HepG2 (cell line): ENCODE results near the gene NOP14. TPM values are rescaled to one million over a fixed set of nuclear protein-coding genes. Genes with fewer than 3 reads are reported as not detected.

ENCODE experiments used
- ATAC-seq: fragments of 200-7000 bp; cut with Tn5 transposase; 3 replicates; pipeline ENCODE4 v1.9.1; 2020; ENCODE audit warnings: mild to moderate bottlenecking, moderate library complexity
- BruUV-seq: library from RNA; stranded (reverse); fragments of 400-500 nt; replicated peaks from 2 replicates; lab custom pipeline; 2021; lab: Mats Ljungman, UMichigan
- CTCF ChIA-PET: fragments of 300-600 bp; formaldehyde crosslinking; extraction: SDS; loops from one replicate; lab custom pipeline; 2021; ENCODE audit warnings: low total read pairs, inconsistent platforms, low intra/inter-chr PET ratio; lab: Yijun Ruan, JAX
- POLR2A ChIA-PET: fragments of 350-600 bp; sonication (Branson Sonifier 250); formaldehyde crosslinking; loops from one replicate; lab custom pipeline; 2020; ENCODE audit warnings: antibody characterized with exemption, inconsistent platforms; lab: Yijun Ruan, JAX
- DNase-seq: peaks from one replicate; pipeline ENCODE4 v3.0.0-alpha.2; 2015; ENCODE audit warnings: low spot score
- FAIRE-seq: peaks from 3 replicates; lab custom pipeline; 2011; peaks lifted over from hg19 to GRCh38; lab: Jason Lieb, UNC
- H2AFZ ChIP-seq: one replicate; pipeline ENCODE4 v1.6.1; 2011; ENCODE audit warnings: low read length, inconsistent platforms
- H3K27ac ChIP-seq: fragments of 300-600 bp; 3 replicates; pipeline ENCODE4 v1.8.0; 2011; ENCODE audit warnings: mixed run types, mild to moderate bottlenecking, mixed read lengths, low read length, inconsistent platforms; ENCODE audit not compliant: insufficient read depth; ENCODE audit errors: extremely low read length
- H3K27me3 ChIP-seq, 2 experiments: fragments of 200-600 bp in 1 of 2; 2 replicates in 1 of 2; 3 replicates in 1 of 2; pipeline versions ENCODE4 v1.6.0 to v1.8.0; 2011; ENCODE audit warnings: low read length in 2 of 2, mild to moderate bottlenecking in 2 of 2, moderate library complexity in 2 of 2, inconsistent platforms in 1 of 2; ENCODE audit not compliant: insufficient read depth in 2 of 2, control insufficient read depth in 1 of 2
- H3K36me3 ChIP-seq, 2 experiments: fragments of 200-600 bp in 1 of 2; replicated peaks in 1 of 2; 2 replicates in 1 of 2; 3 replicates in 1 of 2; pipeline versions ENCODE4 v1.5.1 to v1.8.0; 2011; ENCODE audit warnings: low read length in 2 of 2, inconsistent platforms in 1 of 2; ENCODE audit not compliant: insufficient read depth in 2 of 2, control insufficient read depth in 1 of 2
- H3K4me1 ChIP-seq: 2 replicates; pipeline ENCODE4 v1.5.1; 2012; ENCODE audit warnings: low read length, inconsistent platforms; ENCODE audit not compliant: insufficient read depth
- H3K4me2 ChIP-seq: 2 replicates; pipeline ENCODE4 v1.6.0; 2011; ENCODE audit warnings: low read depth, low read length, inconsistent platforms
- H3K4me3 ChIP-seq, 3 experiments: fragments of 200-600 bp in 1 of 3; sonication (generic), shearing (Covaris generic) in 1 of 3; replicated peaks in 1 of 3; 2 replicates each; pipeline ENCODE4 v1.5.1; 2011 to 2016; ENCODE audit warnings: low read length in 3 of 3, inconsistent platforms in 2 of 3, low read depth in 2 of 3, mild to moderate bottlenecking in 2 of 3, control low read depth in 1 of 3, mixed read lengths in 1 of 3; ENCODE audit not compliant: insufficient read depth in 1 of 3
- H3K79me2 ChIP-seq: one replicate; pipeline ENCODE4 v1.6.1; 2011; ENCODE audit warnings: low read length, inconsistent platforms; ENCODE audit not compliant: insufficient read depth
- H3K9ac ChIP-seq: 2 replicates; pipeline ENCODE4 v1.6.0; 2011; ENCODE audit warnings: mild to moderate bottlenecking, low read depth, low read length, inconsistent platforms; ENCODE audit not compliant: insufficient read depth
- H3K9me3 ChIP-seq: 2 replicates; pipeline ENCODE4 v1.5.1; 2012; ENCODE audit warnings: mild to moderate bottlenecking, low read length
- H4K20me1 ChIP-seq: 2 replicates; pipeline ENCODE4 v1.6.0; 2011; ENCODE audit warnings: inconsistent platforms, mild to moderate bottlenecking, low read length, moderate library complexity; ENCODE audit not compliant: insufficient read depth
- DNMT1 ChIP-seq: sonication (generic); formaldehyde crosslinking; IDR thresholded peaks from 2 replicates; pipeline ENCODE4 v1.5.1; 2020; ENCODE audit warnings: mild to moderate bottlenecking, missing genetic modification reagents
- GFI1 ChIP-seq: sonication (generic); formaldehyde crosslinking; IDR thresholded peaks from 2 replicates; pipeline ENCODE4 v1.5.0; 2020; ENCODE audit warnings: missing genetic modification reagents, mild to moderate bottlenecking, borderline replicate concordance
- HHEX ChIP-seq: IDR thresholded peaks from 2 replicates; pipeline ENCODE4 v1.6.1; 2016; ENCODE audit warnings: control low read depth
- HMGA1 ChIP-seq: sonication (generic); formaldehyde crosslinking; conservative IDR thresholded peaks from 2 replicates; pipeline ENCODE4 v1.4.0; 2020; ENCODE audit warnings: missing genetic modification reagents
- MIXL1 ChIP-seq: IDR thresholded peaks from 2 replicates; pipeline ENCODE4 v1.6.1; 2016
- MTF1 ChIP-seq: sonication (generic); formaldehyde crosslinking; IDR thresholded peaks from 2 replicates; pipeline ENCODE4 v1.5.0; 2020; ENCODE audit warnings: missing genetic modification reagents
- NAIF1 ChIP-seq: sonication (generic); formaldehyde crosslinking; IDR thresholded peaks from 2 replicates; pipeline ENCODE4 v1.5.0; 2020; ENCODE audit warnings: mild to moderate bottlenecking, missing genetic modification reagents, borderline replicate concordance
- POLR2A ChIP-seq, 2 experiments: IDR thresholded peaks; 2 replicates each; pipeline ENCODE4 v1.6.1; 2011; ENCODE audit warnings: low read depth in 2 of 2, low read length in 2 of 2, mild to moderate bottlenecking in 1 of 2, moderate library complexity in 1 of 2; ENCODE audit not compliant: insufficient read depth in 1 of 2
- RBAK ChIP-seq: sonication (generic); formaldehyde crosslinking; IDR thresholded peaks from 2 replicates; pipeline ENCODE4 v1.5.1; 2020; ENCODE audit warnings: mild to moderate bottlenecking, missing genetic modification reagents
- SMAD3 ChIP-seq: sonication (generic); formaldehyde crosslinking; IDR thresholded peaks from 2 replicates; pipeline ENCODE4 v1.4.0; 2020; ENCODE audit warnings: missing genetic modification reagents
- ZNF17 ChIP-seq: sonication (generic); formaldehyde crosslinking; IDR thresholded peaks from 2 replicates; pipeline ENCODE4 v1.5.0; 2020; ENCODE audit warnings: mild to moderate bottlenecking, missing genetic modification reagents
- ZNF441 ChIP-seq: sonication (generic); formaldehyde crosslinking; IDR thresholded peaks from 2 replicates; pipeline ENCODE4 v1.7.0; 2021; ENCODE audit warnings: missing genetic modification reagents, borderline replicate concordance
- ZNF615 ChIP-seq: sonication (generic); formaldehyde crosslinking; IDR thresholded peaks from 2 replicates; pipeline ENCODE4 v1.5.0; 2020; ENCODE audit warnings: mild to moderate bottlenecking, missing genetic modification reagents, borderline replicate concordance
- ZSCAN30 ChIP-seq: sonication (generic); formaldehyde crosslinking; IDR thresholded peaks from 2 replicates; pipeline ENCODE4 v1.5.0; 2020; ENCODE audit warnings: mild to moderate bottlenecking, missing genetic modification reagents
- WGBS: methylation state at CpG from one replicate; pipeline ENCODE4 v1.1.6; 2017; ENCODE audit warnings: low lambda C conversion rate; 5-methylcytosine and 5-hydroxymethylcytosine counted together
- in situ Hi-C: cut with HindIII; loops from 2 replicates; pipeline ENCODE4 v1.10.0; 2017; ENCODE audit warnings: low pct_unique_long_range_greater_than_20kb; ENCODE audit not compliant: extremely low pct_ligation_motif_present
- intact Hi-C: fragments of 100-400 bp; cut with micrococcal nuclease; formaldehyde crosslinking; loops from one replicate; pipeline ENCODE4 v1.10.0; 2022; ENCODE audit not compliant: unreplicated experiment
- polyA plus RNA-seq, 8 experiments: library from polyadenylated mRNA; depleted of rRNA in 3 of 8; stranded (reverse) in 7 of 8; unstranded in 1 of 8; fragments of >200 nt; fragmentation: Illumina TruSeq in 4 of 8; extraction: Trizol in 4 of 8; gene quantifications; 2 replicates each; pipeline versions ENCODE4 v1.2.1 to v1.2.3, GENCODE V29; 2011 to 2016; ENCODE audit warnings: low read depth in 4 of 8, missing spikeins in 1 of 8, mixed read lengths in 1 of 8; ENCODE audit not compliant: insufficient read depth in 1 of 8
- total RNA-seq, 5 experiments: library from RNA; depleted of rRNA; stranded (reverse); fragments of >200 nt; fragmentation: Illumina TruSeq; extraction: Trizol; gene quantifications; 2 replicates each; pipeline ENCODE4 v1.2.3, GENCODE V29; 2016; ENCODE audit warnings: low read depth in 1 of 5
- TF ChIP-seq, protein P1 (sequence below): sonication (generic); formaldehyde crosslinking; conservative IDR thresholded peaks from 2 replicates; pipeline ENCODE4 v1.4.0; 2020; ENCODE audit warnings: missing genetic modification reagents
- TF ChIP-seq, protein P2 (sequence below): sonication (generic); formaldehyde crosslinking; IDR thresholded peaks from 2 replicates; pipeline ENCODE4 v1.4.0; 2020; ENCODE audit warnings: mild to moderate bottlenecking, missing genetic modification reagents
- TF ChIP-seq, protein P3 (sequence below): sonication (generic); formaldehyde crosslinking; IDR thresholded peaks from 2 replicates; pipeline ENCODE4 v1.5.0; 2020; ENCODE audit warnings: mild to moderate bottlenecking, missing genetic modification reagents

Gene NOP14
- total and polyA plus RNA-seq, 2 of the 13 experiments (the other 11 are each of a cell fraction or from before 2014, with no cell fraction given), result 6.9 to 47.9 TPM

DNA sequence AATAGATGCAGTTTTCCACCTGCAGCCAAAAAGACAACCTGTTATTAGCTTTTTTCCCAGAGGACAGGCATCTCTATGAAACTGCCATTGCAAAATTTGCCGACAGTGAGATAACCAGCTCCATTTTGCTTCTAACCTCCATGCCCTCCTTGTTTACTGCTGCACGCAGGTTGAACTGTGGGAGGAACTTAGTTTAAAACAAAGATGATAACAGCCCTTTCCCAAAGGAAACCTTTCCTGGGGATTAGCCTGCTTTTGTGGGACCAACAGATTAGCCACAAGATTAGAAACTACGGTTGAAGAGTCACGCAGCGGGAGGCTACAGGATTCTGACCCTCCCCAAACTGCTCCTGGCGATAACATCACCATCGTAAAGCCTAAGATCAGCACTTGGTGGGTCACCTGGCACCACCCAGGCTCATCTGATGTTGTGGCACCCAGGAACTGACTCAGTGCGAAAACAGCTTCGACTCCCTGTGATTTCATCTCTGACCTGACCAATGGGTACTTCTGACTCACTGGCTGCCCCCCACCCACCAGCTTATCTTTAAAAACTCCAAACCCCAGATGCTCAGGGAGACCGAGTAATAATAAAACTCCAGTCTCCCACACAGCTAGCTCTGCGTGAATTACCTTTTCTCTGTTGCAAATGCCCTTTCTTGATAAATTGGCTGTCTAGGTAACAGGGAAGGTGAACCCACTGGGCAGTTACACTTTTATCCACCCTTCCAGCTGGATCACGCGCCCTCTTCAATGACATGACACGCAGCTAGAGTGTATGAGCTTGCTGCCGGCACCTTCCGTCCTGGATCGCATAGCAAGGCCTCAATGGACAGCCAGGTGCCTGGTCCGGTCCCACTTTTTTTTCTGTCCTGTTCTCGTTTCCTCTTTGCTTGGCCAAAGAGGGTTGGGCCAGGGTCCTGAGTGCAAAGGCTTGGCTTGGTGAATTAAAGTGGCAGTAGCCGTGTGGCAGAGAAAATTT lies 27.2 kb downstream of the NOP14 start:
- peaks cover 10% of the 10 kb centered on the region for H3K79me2 ChIP-seq
- TF ChIP-seq GFI1 (CRISPR knock-in tag) (0 out of 2 replicates have a peak, but pooled peaks have one; percentile 17), POLR2A (IDR thresholded peaks at IDR 0.05; ENCODE audit: insufficient read depth in 1 of 2, low read depth in 2 of 2, low read length in 2 of 2) (0 out of 4 replicates have a peak, but pooled peaks of 1 of the 2 experiments have one; percentile 2), DNMT1 (CRISPR knock-in tag) (0 out of 2 replicates have a peak, but pooled peaks have one; percentile 7), NAIF1 (CRISPR knock-in tag) (0 out of 2 replicates have a peak, but pooled peaks have one; percentile 41), ZNF441 (CRISPR knock-in tag) (no peak), ZNF17 (CRISPR knock-in tag) (peak; percentile 84), RBAK (CRISPR knock-in tag) (no peak), MIXL1 (CRISPR knock-in tag) (no peak), ZSCAN30 (CRISPR knock-in tag) (0 out of 2 replicates have a peak, but pooled peaks have one; percentile 40), MTF1 (CRISPR knock-in tag) (no peak), SMAD3 (no peak), HHEX (CRISPR knock-in tag) (no peak), HMGA1 (CRISPR knock-in tag) (no peak), ZNF615 (CRISPR knock-in tag) (0 out of 2 replicates have a peak, but pooled peaks have one; percentile 44)
- TF ChIP-seq, protein P1, sequence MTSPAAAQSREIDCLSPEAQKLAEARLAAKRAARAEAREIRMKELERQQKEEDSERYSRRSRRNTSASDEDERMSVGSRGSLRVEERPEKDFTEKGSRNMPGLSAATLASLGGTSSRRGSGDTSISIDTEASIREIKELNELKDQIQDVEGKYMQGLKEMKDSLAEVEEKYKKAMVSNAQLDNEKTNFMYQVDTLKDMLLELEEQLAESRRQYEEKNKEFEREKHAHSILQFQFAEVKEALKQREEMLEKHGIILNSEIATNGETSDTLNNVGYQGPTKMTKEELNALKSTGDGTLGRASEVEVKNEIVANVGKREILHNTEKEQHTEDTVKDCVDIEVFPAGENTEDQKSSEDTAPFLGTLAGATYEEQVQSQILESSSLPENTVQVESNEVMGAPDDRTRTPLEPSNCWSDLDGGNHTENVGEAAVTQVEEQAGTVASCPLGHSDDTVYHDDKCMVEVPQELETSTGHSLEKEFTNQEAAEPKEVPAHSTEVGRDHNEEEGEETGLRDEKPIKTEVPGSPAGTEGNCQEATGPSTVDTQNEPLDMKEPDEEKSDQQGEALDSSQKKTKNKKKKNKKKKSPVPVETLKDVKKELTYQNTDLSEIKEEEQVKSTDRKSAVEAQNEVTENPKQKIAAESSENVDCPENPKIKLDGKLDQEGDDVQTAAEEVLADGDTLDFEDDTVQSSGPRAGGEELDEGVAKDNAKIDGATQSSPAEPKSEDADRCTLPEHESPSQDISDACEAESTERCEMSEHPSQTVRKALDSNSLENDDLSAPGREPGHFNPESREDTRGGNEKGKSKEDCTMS (CRISPR knock-in tag), result no peak
- TF ChIP-seq, protein P2, sequence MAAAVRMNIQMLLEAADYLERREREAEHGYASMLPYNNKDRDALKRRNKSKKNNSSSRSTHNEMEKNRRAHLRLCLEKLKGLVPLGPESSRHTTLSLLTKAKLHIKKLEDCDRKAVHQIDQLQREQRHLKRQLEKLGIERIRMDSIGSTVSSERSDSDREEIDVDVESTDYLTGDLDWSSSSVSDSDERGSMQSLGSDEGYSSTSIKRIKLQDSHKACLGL, result no peak
- TF ChIP-seq, protein P3, sequence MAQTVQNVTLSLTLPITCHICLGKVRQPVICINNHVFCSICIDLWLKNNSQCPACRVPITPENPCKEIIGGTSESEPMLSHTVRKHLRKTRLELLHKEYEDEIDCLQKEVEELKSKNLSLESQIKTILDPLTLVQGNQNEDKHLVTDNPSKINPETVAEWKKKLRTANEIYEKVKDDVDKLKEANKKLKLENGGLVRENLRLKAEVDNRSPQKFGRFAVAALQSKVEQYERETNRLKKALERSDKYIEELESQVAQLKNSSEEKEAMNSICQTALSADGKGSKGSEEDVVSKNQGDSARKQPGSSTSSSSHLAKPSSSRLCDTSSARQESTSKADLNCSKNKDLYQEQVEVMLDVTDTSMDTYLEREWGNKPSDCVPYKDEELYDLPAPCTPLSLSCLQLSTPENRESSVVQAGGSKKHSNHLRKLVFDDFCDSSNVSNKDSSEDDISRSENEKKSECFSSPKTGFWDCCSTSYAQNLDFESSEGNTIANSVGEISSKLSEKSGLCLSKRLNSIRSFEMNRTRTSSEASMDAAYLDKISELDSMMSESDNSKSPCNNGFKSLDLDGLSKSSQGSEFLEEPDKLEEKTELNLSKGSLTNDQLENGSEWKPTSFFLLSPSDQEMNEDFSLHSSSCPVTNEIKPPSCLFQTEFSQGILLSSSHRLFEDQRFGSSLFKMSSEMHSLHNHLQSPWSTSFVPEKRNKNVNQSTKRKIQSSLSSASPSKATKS (CRISPR knock-in tag), result 0 out of 2 replicates have a peak, but pooled peaks have one; percentile 44
- DNase-seq (no peak), FAIRE-seq (no peak), ATAC-seq (no peak)
- peak overlapping the region; percentile 97 to 98 (median 98) for H3K4me3 ChIP-seq
- intact Hi-C loops, result loop anchor here (5.0 to 10.0 kb wide), 2 partner anchors 71 to 94 kb away; partner anchors contain the start of gene ADD1
- peak overlapping the region; percentile 90 for H3K9ac ChIP-seq
- peak overlapping the region; percentile 90 for H3K4me2 ChIP-seq
- BruUV-seq, result no TSS peak
- ChIA-PET CTCF (interaction anchor here (1.6 kb wide), 1 partner anchor 20 kb away, joined by 5 read pairs; no protein-coding TSS in a partner anchor), POLR2A (interaction anchor here (0.6 to 1.8 kb wide), 7 partner anchors 13 to 440 kb away, joined by 3 to 5 read pairs (median 3); partner anchors contain the start of gene FAM193A)
- peaks cover 19% of the 10 kb centered on the region; the same call in 1 of the 2 replicates for H4K20me1 ChIP-seq
- in situ Hi-C loops, result no loop called here
- 83% methylated on average over 17 of the region's 20 CpGs for WGBS
- no peak overlapping the region for H2AFZ ChIP-seq
- H3K4me1 ChIP-seq, result peaks cover 36% of the 10 kb centered on the region
- peak overlapping the region; percentile 67 for H3K27ac ChIP-seq
- no peaks in the 10 kb centered on the region for H3K9me3 ChIP-seq
- no peaks in the 10 kb centered on the region; a peak in 1 of 5 replicates for H3K27me3 ChIP-seq
- H3K36me3 ChIP-seq, result peaks cover 20 to 33% of the 10 kb centered on the region in 2 experiments
